ENCODE data around the gene EMC8. TPM values are rescaled to one million over a fixed set of nuclear protein-coding genes. Genes with fewer than 3 reads are reported as not detected.

EMC8 gene
- total and polyA plus RNA-seq, 10 of the 15 experiments (the other 5 are each of a cell fraction or from before 2014, with no cell fraction given), result 7.8 to 62.0 (median 33.5) TPM

GRCh38 chr16:85767531-85767930 lies 31.8 kb downstream of the EMC8 start:
- DNase-seq (ENCODE audit: low read depth, low spot score) (no peak), FAIRE-seq (no peak), ATAC-seq (no peak)
- no peaks in the 10 kb centered on the region for H3K36me3 ChIP-seq (ENCODE audit: control insufficient read depth in 2 of 2, insufficient read depth in 2 of 2, low read length in 1 of 2)
- no peak overlapping the region for H3K4me2 ChIP-seq (ENCODE audit: control insufficient read depth, insufficient read depth)
- BruUV-seq (replicated peaks), result no TSS peak
- H4K20me1 ChIP-seq (ENCODE audit: control insufficient read depth, insufficient read depth), result no peaks in the 10 kb centered on the region
- H3K4me3 ChIP-seq, result no peak overlapping the region
- H3K4me1 ChIP-seq (ENCODE audit: control insufficient read depth, insufficient read depth, low read length), result no peaks in the 10 kb centered on the region
- TF ChIP-seq SMARCA5 (IDR thresholded peaks at IDR 0.05) (no peak), SMAD1 (IDR thresholded peaks at IDR 0.05; ENCODE audit: low read depth, partially characterized antibody) (no peak), ZBTB33 (IDR thresholded peaks at IDR 0.05) (no peak), BCL11A (IDR thresholded peaks at IDR 0.05; ENCODE audit: low read depth, low read length) (no peak), STAT3 (IDR thresholded peaks at IDR 0.05; ENCODE audit: low read depth, low read length) (no peak), FOXK2 (IDR thresholded peaks at IDR 0.05) (no peak), HDGF (IDR thresholded peaks at IDR 0.05) (no peak), TCF12 (IDR thresholded peaks at IDR 0.05; ENCODE audit: low read depth, low read length) (no peak), SRF (IDR thresholded peaks at IDR 0.05; ENCODE audit: low read depth in 2 of 2, low read length in 2 of 2) (no peak), JUND (IDR thresholded peaks at IDR 0.05; ENCODE audit: low read depth, low read length) (no peak), ZNF687 (IDR thresholded peaks at IDR 0.05) (no peak), ESRRA (IDR thresholded peaks at IDR 0.05; ENCODE audit: low read length) (no peak), CTCF (IDR thresholded peaks at IDR 0.05 in 2 of 3, conservative IDR thresholded peaks at IDR 0.05 in 1 of 3; ENCODE audit: control insufficient read depth in 2 of 3, extremely low read depth in 1 of 3, insufficient read depth in 1 of 3, low read depth in 3 of 3, low read length in 3 of 3) (no peak), MXI1 (IDR thresholded peaks at IDR 0.05; ENCODE audit: low read depth, low read length) (no peak), NRF1 (conservative IDR thresholded peaks at IDR 0.05; ENCODE audit: low read depth, low read length) (no peak), POLR2A (IDR thresholded peaks at IDR 0.05; ENCODE audit: low read depth, low read length) (no peak)
- ChIA-PET POLR2A (no interaction called here), RAD21 (ENCODE audit: unreplicated experiment) (interaction anchor here (0.6 kb wide), 1 partner anchor 9 kb away, joined by 5 read pairs; no protein-coding TSS in a partner anchor), SMC1A (ENCODE audit: uncharacterized antibody, unreplicated experiment) (no interaction called here), CTCF (interaction anchor here (1.2 kb wide), 1 partner anchor 8 kb away, joined by 4 read pairs; no protein-coding TSS in a partner anchor)
- in situ Hi-C loops (cut with MboI) (no loop called here), intact Hi-C loops (cut with micrococcal nuclease; ENCODE audit: unreplicated experiment) (no loop called here)
- H3K79me2 ChIP-seq (ENCODE audit: control insufficient read depth, insufficient read depth, low read length), result no peaks in the 10 kb centered on the region
- H3K27ac ChIP-seq (ENCODE audit: control insufficient read depth, insufficient read depth), result no peak overlapping the region
- H3K9ac ChIP-seq (ENCODE audit: control insufficient read depth, insufficient read depth, low read length), result no peak overlapping the region
- 78% methylated on average over 8 of the region's 8 CpGs for WGBS (ENCODE audit: insufficient coverage, insufficient replicate concordance, low lambda C conversion rate, missing lambda C conversion rate)
- H3K27me3 ChIP-seq (replicated peaks in 1 of 2; ENCODE audit: control insufficient read depth in 2 of 2, insufficient read depth in 2 of 2, low read length in 1 of 2), result no peaks in the 10 kb centered on the region
- no peak overlapping the region for H2AFZ ChIP-seq (ENCODE audit: control insufficient read depth, low read depth, low read length)
- H3K9me3 ChIP-seq (replicated peaks; ENCODE audit: control insufficient read depth, insufficient read depth, low read length), result no peaks in the 10 kb centered on the region

Data from GM12878 (cell line).